GM12892 (cell line): ENCODE results near the gene IL17REL.

Experiments
- DNase-seq: peaks from one replicate; pipeline ENCODE4 v3.0.0; 2011; ENCODE audit not compliant: insufficient read length
- FAIRE-seq: peaks from 2 replicates; lab custom pipeline; 2011; peaks lifted over from hg19 to GRCh38; lab: Jason Lieb, UNC
- POLR2A ChIP-seq: IDR thresholded peaks from 2 replicates; pipeline ENCODE4 v1.6.1; 2011; ENCODE audit warnings: low read depth, low read length, control low read depth
- POLR2AphosphoS5 ChIP-seq: IDR thresholded peaks from 2 replicates; pipeline ENCODE4 v1.6.1; 2011; ENCODE audit warnings: low read depth, low read length, control low read depth
- TAF1 ChIP-seq: IDR thresholded peaks from 2 replicates; pipeline ENCODE4 v1.6.1; 2011; ENCODE audit warnings: low read depth, mild to moderate bottlenecking, control low read depth, low read length, borderline replicate concordance

The IL17REL gene

GRCh38 chr22:49971232-49972162 lies 41.1 kb downstream of the IL17REL start:
- FAIRE-seq (no peak), DNase-seq (peak; percentile 50)
- TF ChIP-seq POLR2AphosphoS5 (0 out of 2 replicates have a peak, but pooled peaks have one; percentile 17), TAF1 (0 out of 2 replicates have a peak, but pooled peaks have one; percentile 5), POLR2A (peak; percentile 37; the same call in 1 of the 2 replicates)

GRCh38 chr22:49970528-49971231 lies 41.9 kb downstream of the IL17REL start:
- no peak for FAIRE-seq
- DNase-seq = peak; percentile 91
- TF ChIP-seq TAF1 (0 out of 2 replicates have a peak, but pooled peaks have one; percentile 49), POLR2AphosphoS5 (peak; percentile 77), POLR2A (peak; percentile 75; the same call in 1 of the 2 replicates)

GRCh38 chr22:49969751-49970527 lies 42.6 kb downstream of the IL17REL start:
- DNase-seq = no peak
- TF ChIP-seq TAF1 = no peak
- TF ChIP-seq POLR2AphosphoS5 = no peak
- no peak for FAIRE-seq

GRCh38 chr22:49968831-49969661 lies 43.5 kb downstream of the IL17REL start:
- no peak for TF ChIP-seq POLR2A
- TF ChIP-seq POLR2AphosphoS5 = no peak
- TF ChIP-seq TAF1 = no peak
- DNase-seq (no peak), FAIRE-seq (no peak)

GRCh38 chr22:49968313-49968830 lies 44.2 kb downstream of the IL17REL start:
- no peak for DNase-seq
- TF ChIP-seq POLR2A (no peak), TAF1 (no peak), POLR2AphosphoS5 (no peak)
- FAIRE-seq = no peak

- FAIRE-seq (no peak), DNase-seq (no peak)
- TF ChIP-seq POLR2AphosphoS5 (no peak; the same call in 1 of the 2 replicates), TAF1 (no peak), POLR2A (no peak)
Measured at GRCh38 chr22:49967706-49968208, 44.8 kb downstream of the IL17REL start.

GRCh38 chr22:49966774-49967705 lies 45.5 kb downstream of the IL17REL start:
- DNase-seq = peak; percentile 27
- TF ChIP-seq TAF1 = no peak
- TF ChIP-seq POLR2A = no peak
- TF ChIP-seq POLR2AphosphoS5 = no peak; the same call in 1 of the 2 replicates
- FAIRE-seq = peak; percentile 76

GRCh38 chr22:49966041-49966773 lies 46.4 kb downstream of the IL17REL start:
- FAIRE-seq = no peak
- no peak for DNase-seq

More at GRCh38 chr22:49966041-49966773, 46.4 kb downstream of the IL17REL start:
- TF ChIP-seq POLR2AphosphoS5 (no peak; the same call in 1 of the 2 replicates), TAF1 (no peak), POLR2A (no peak)
